Measurements from ENCODE around the gene FAM89A.

DNA sequence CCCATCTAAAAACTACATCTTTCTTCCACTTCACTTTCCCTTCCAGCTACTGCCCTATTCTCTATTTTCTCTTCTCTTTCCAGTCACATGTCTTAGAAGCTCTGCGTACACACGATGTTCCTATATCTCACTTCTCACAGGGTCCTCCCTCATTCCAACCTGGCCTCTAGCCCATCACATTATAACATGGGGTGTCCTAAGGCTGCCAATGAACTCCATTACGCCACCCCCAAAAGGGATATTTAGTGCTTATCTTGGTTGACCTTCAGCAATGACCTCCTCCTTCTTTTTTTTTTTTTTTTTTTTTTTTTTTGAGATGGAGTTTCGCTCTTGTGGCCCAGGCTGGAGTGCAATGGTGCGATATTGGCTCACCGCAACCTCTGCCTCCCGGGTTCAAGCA, 38.2 kb upstream of the FAM89A start:
- TF ChIP-seq POLR2A (IDR thresholded peaks at IDR 0.05; ENCODE audit: low read length): no peak
- TF ChIP-seq GATA1 (IDR thresholded peaks at IDR 0.05; ENCODE audit: low read depth, low read length): no peak
